H1 (cell line): Measurements from ENCODE around the gene LMNTD2. TPM values are rescaled to one million over a fixed set of nuclear protein-coding genes. Genes with fewer than 3 reads are reported as not detected.

Experiments
- CTCF ChIA-PET: fragments of 300-600 bp; sonication (Branson Sonifier 250); formaldehyde crosslinking; loops from one replicate; lab custom pipeline; 2021; ENCODE audit not compliant: partially characterized antibody; lab: Charles Lee
- POLR2A ChIA-PET: fragments of 300-600 bp; sonication (Branson Sonifier 250); formaldehyde crosslinking; loops from one replicate; lab custom pipeline; 2021; ENCODE audit warnings: inconsistent platforms; ENCODE audit not compliant: partially characterized antibody; lab: Charles Lee
- DNase-seq, 2 experiments: peaks; one replicate each; pipeline versions ENCODE4 v3.0.0 to v3.0.0-alpha.2; 2010 to 2022; ENCODE audit warnings: low spot score in 2 of 2, low read depth in 1 of 2, mixed read lengths in 1 of 2
- FAIRE-seq: peaks from 2 replicates; lab custom pipeline; 2011; peaks lifted over from hg19 to GRCh38; lab: Jason Lieb, UNC
- H2AFZ ChIP-seq: 2 replicates; pipeline ENCODE4 v1.8.1; 2012; ENCODE audit warnings: low read length, inconsistent platforms
- H2AK5ac ChIP-seq: 2 replicates; pipeline ENCODE4 v1.6.1; 2013; ENCODE audit warnings: low read depth, low read length
- H2BK120ac ChIP-seq: replicated peaks from 2 replicates; pipeline ENCODE3; 2013; ENCODE audit warnings: low read depth, low read length, inconsistent platforms
- H2BK12ac ChIP-seq: 2 replicates; pipeline ENCODE4 v1.6.1; 2013; ENCODE audit warnings: low read depth, low read length
- H2BK15ac ChIP-seq: 2 replicates; pipeline ENCODE4 v1.6.1; 2013; ENCODE audit warnings: low read length
- H2BK20ac ChIP-seq: 2 replicates; pipeline ENCODE4 v1.6.1; 2013; ENCODE audit warnings: low read length
- H2BK5ac ChIP-seq: 2 replicates; pipeline ENCODE4 v1.6.1; 2013; ENCODE audit warnings: low read depth, low read length
- H3K14ac ChIP-seq: 2 replicates; pipeline ENCODE4 v1.6.1; 2013; ENCODE audit warnings: inconsistent platforms; ENCODE audit not compliant: insufficient read length
- H3K18ac ChIP-seq: 2 replicates; pipeline ENCODE4 v1.6.1; 2013; ENCODE audit warnings: low read length; ENCODE audit errors: extremely low read depth
- H3K23ac ChIP-seq: 2 replicates; pipeline ENCODE4 v1.6.1; 2013; ENCODE audit warnings: inconsistent platforms; ENCODE audit not compliant: insufficient read length
- H3K23me2 ChIP-seq: 2 replicates; pipeline ENCODE4 v1.6.1; 2013; ENCODE audit warnings: low read depth, low read length
- H3K27ac ChIP-seq: 2 replicates; pipeline ENCODE4 v1.6.1; 2011; ENCODE audit warnings: low read depth, low read length, inconsistent platforms
- H3K27me3 ChIP-seq, 4 experiments: replicated peaks in 1 of 4; 1 replicate in 1 of 4; 2 replicates in 3 of 4; pipeline versions ENCODE4 v1.6.1 to v1.8.1; 2011 to 2013; ENCODE audit warnings: low read length in 3 of 4, mild to moderate bottlenecking in 3 of 4, inconsistent platforms in 2 of 4, mixed read lengths in 2 of 4, moderate library complexity in 1 of 4; ENCODE audit not compliant: control insufficient read depth in 3 of 4, insufficient read depth in 3 of 4; ENCODE audit errors: extremely low read depth in 1 of 4
- H3K36me3 ChIP-seq, 4 experiments: 2 replicates each; pipeline versions ENCODE4 v1.6.1 to v1.8.1; 2011 to 2013; ENCODE audit warnings: mild to moderate bottlenecking in 4 of 4, low read length in 3 of 4, moderate library complexity in 2 of 4, control low read depth in 1 of 4, inconsistent platforms in 1 of 4; ENCODE audit not compliant: insufficient read depth in 4 of 4, control insufficient read depth in 2 of 4
- H3K4ac ChIP-seq: replicated peaks from 2 replicates; pipeline ENCODE3; 2013; ENCODE audit warnings: low read length, low read depth, mixed read lengths, inconsistent platforms; ENCODE audit not compliant: insufficient read length
- H3K4me1 ChIP-seq, 4 experiments: replicated peaks in 1 of 4; 1 replicate in 1 of 4; 2 replicates in 3 of 4; pipeline versions ENCODE4 v1.6.1 to v1.8.1; 2011 to 2013; ENCODE audit warnings: low read length in 3 of 4, inconsistent platforms in 2 of 4, mixed read lengths in 1 of 4; ENCODE audit not compliant: insufficient read depth in 4 of 4, control insufficient read depth in 3 of 4
- H3K4me2 ChIP-seq, 2 experiments: 2 replicates each; pipeline versions ENCODE4 v1.6.1 to v1.8.1; 2011 to 2013; ENCODE audit warnings: low read depth in 2 of 2, low read length in 2 of 2, control low read depth in 1 of 2, inconsistent platforms in 1 of 2, mild to moderate bottlenecking in 1 of 2; ENCODE audit not compliant: insufficient read depth in 1 of 2
- H3K4me3 ChIP-seq, 4 experiments: fragments of 200-600, 300-600 bp in 1 of 4; sonication (generic), shearing (Covaris generic), sonication (Bioruptor Twin) in 1 of 4; 2 replicates each; pipeline versions ENCODE4 v1.5.1 to v1.8.1; 2011 to 2016; ENCODE audit warnings: low read length in 4 of 4, low read depth in 3 of 4, control low read depth in 2 of 4, inconsistent platforms in 2 of 4, mild to moderate bottlenecking in 2 of 4, mixed read lengths in 1 of 4, moderate library complexity in 1 of 4; ENCODE audit not compliant: insufficient read depth in 2 of 4; ENCODE audit errors: extremely low read depth in 1 of 4
- H3K56ac ChIP-seq: replicated peaks from 2 replicates; pipeline ENCODE3; 2013; ENCODE audit warnings: low read depth, mild to moderate bottlenecking, mixed read lengths, low read length, inconsistent platforms; ENCODE audit not compliant: insufficient read length
- H3K79me1 ChIP-seq: 2 replicates; pipeline ENCODE4 v1.6.1; 2013; ENCODE audit warnings: low read depth, low read length, control low read depth
- H3K79me2 ChIP-seq, 2 experiments: 2 replicates each; pipeline versions ENCODE4 v1.6.1 to v1.8.1; 2012 to 2013; ENCODE audit warnings: low read length in 2 of 2, mild to moderate bottlenecking in 2 of 2, inconsistent platforms in 1 of 2; ENCODE audit not compliant: insufficient read depth in 2 of 2, control insufficient read depth in 1 of 2
- H3K9ac ChIP-seq, 4 experiments: replicated peaks in 1 of 4; 1 replicate in 1 of 4; 2 replicates in 3 of 4; pipeline versions ENCODE4 v1.6.1 to v1.8.1; 2011 to 2013; ENCODE audit warnings: low read depth in 3 of 4, low read length in 3 of 4, control low read depth in 2 of 4, mild to moderate bottlenecking in 2 of 4, moderate library complexity in 2 of 4, inconsistent platforms in 1 of 4; ENCODE audit errors: extremely low read depth in 1 of 4
- H3K9me3 ChIP-seq, 2 experiments: 2 replicates each; pipeline versions ENCODE4 v1.6.1 to v1.8.1; 2012 to 2013; ENCODE audit warnings: mild to moderate bottlenecking in 2 of 2, moderate library complexity in 2 of 2, control low read depth in 1 of 2, inconsistent platforms in 1 of 2, low read depth in 1 of 2, low read length in 1 of 2, mixed read lengths in 1 of 2; ENCODE audit not compliant: insufficient read depth in 2 of 2
- H4K20me1 ChIP-seq, 2 experiments: replicated peaks in 1 of 2; 2 replicates each; pipeline versions ENCODE3 to v1.8.1; 2011 to 2013; ENCODE audit warnings: inconsistent platforms in 2 of 2, low read length in 2 of 2, mild to moderate bottlenecking in 1 of 2; ENCODE audit not compliant: insufficient read depth in 2 of 2, control insufficient read depth in 1 of 2
- H4K5ac ChIP-seq: 2 replicates; pipeline ENCODE4 v1.6.1; 2013; ENCODE audit warnings: low read length, low read depth, mixed read lengths, inconsistent platforms; ENCODE audit not compliant: insufficient read length
- H4K8ac ChIP-seq: 2 replicates; pipeline ENCODE4 v1.8.0; 2013; ENCODE audit warnings: mild to moderate bottlenecking, moderate library complexity, low read length, inconsistent platforms; ENCODE audit not compliant: insufficient read depth; ENCODE audit errors: extremely low read depth
- H4K91ac ChIP-seq: replicated peaks from 2 replicates; pipeline ENCODE3; 2013; ENCODE audit warnings: low read length, mixed read lengths, inconsistent platforms; ENCODE audit not compliant: insufficient read length
- ASH2L ChIP-seq: fragments of 200-600, 300-600 bp; sonication (generic); IDR thresholded peaks from one replicate; pipeline ENCODE4 v1.7.1; 2017; ENCODE audit warnings: low read length
- CEBPB ChIP-seq: IDR thresholded peaks from 2 replicates; pipeline ENCODE4 v1.6.1; 2012; ENCODE audit warnings: low read depth, low read length
- CREB1 ChIP-seq: IDR thresholded peaks from 2 replicates; pipeline ENCODE4 v1.6.1; 2012; ENCODE audit warnings: inconsistent platforms
- JUND ChIP-seq: IDR thresholded peaks from 2 replicates; pipeline ENCODE4 v1.6.1; 2011; ENCODE audit warnings: mild to moderate bottlenecking, improper control_type of control experiment, low read length
- KDM1A ChIP-seq: fragments of 200-600, 300-600 bp; sonication (generic); IDR thresholded peaks from 2 replicates; pipeline ENCODE4 v1.7.1; 2016; ENCODE audit warnings: mild to moderate bottlenecking, low read length, borderline replicate concordance
- RBBP5 ChIP-seq: IDR thresholded peaks from 2 replicates; pipeline ENCODE4 v1.7.1; 2012; ENCODE audit warnings: low read depth, mild to moderate bottlenecking, inconsistent platforms, low read length, moderate library complexity, borderline replicate concordance
- TAF1 ChIP-seq: IDR thresholded peaks from 2 replicates; pipeline ENCODE4 v1.6.1; 2011; ENCODE audit warnings: mild to moderate bottlenecking, low read depth, low read length
- WGBS, 2 experiments: shearing (Covaris generic) in 1 of 2; methylation state at CpG; one replicate each; pipeline versions ENCODE4 v1.1.6 to v1.1.7; 2013 to 2015; ENCODE audit warnings: low lambda C conversion rate in 2 of 2, mixed read lengths in 2 of 2, inconsistent platforms in 1 of 2, low coverage in 1 of 2, missing lambda C conversion rate in 1 of 2; ENCODE audit not compliant: insufficient replicate concordance in 2 of 2, insufficient coverage in 1 of 2, insufficient read length in 1 of 2; ENCODE audit errors: extremely low coverage in 1 of 2, missing lambda C conversion rate in 1 of 2; 5-methylcytosine and 5-hydroxymethylcytosine counted together
- polyA plus RNA-seq, 7 experiments: library from polyadenylated mRNA; depleted of rRNA in 3 of 7; stranded (reverse) in 5 of 7; unstranded in 2 of 7; fragments of >200 nt in 5 of 7; fragments of 200-250 nt in 2 of 7; gene quantifications; 1 replicate in 5 of 7; 2 replicates in 1 of 7; 4 replicates in 1 of 7; pipeline versions ENCODE4 v1.2.1 to v1.2.3, GENCODE V29; 2011 to 2013; ENCODE audit warnings: missing spikeins in 2 of 7, mixed read lengths in 2 of 7
- total RNA-seq: library from RNA; stranded (reverse); fragmentation: NEBNext Ultra II Directional; extraction: Animal tissue kit (Norgen Biotek cat#: 25700); gene quantifications from 2 replicates; pipeline ENCODE4 v1.2.1, GENCODE V29; 2021

The LMNTD2 gene
- total and polyA plus RNA-seq, 2 of the 8 experiments (the other 6 are each of a cell fraction or from before 2014, with no cell fraction given): 1.6 to 3.1 TPM

GRCh38 chr11:563066-563811 lies 2.7 kb upstream of the LMNTD2 start:
- Histone ChIP-seq H2BK12ac (no peak overlapping the region), H3K23me2 (peaks cover 14% of the 10 kb centered on the region; the same call in 1 of the 2 replicates), H3K36me3 (peaks cover 0 to 8% (median 4%) of the 10 kb centered on the region in 4 experiments; a peak in 5 of 8 replicates), H3K4me2 (no peak overlapping the region), H2BK120ac (no peak overlapping the region), H4K91ac (no peak overlapping the region), H2AFZ (no peak overlapping the region), H3K9ac (no peak overlapping the region), H3K18ac (no peak overlapping the region), H2BK5ac (no peak overlapping the region), H3K27me3 (peaks cover 0 to 2% (median under 1%) of the 10 kb centered on the region in 4 experiments; a peak in 3 of 7 replicates), H4K8ac (no peak overlapping the region; the same call in 1 of the 2 replicates), H3K27ac (no peak overlapping the region)
- 89% methylated on average over 17 of the region's 18 CpGs; no CpG with 5 or more reads in 1 of the 2 experiments for WGBS, 2 experiments
- DNase-seq: no peak
- no peak for FAIRE-seq
- TF ChIP-seq KDM1A (no peak), JUND (no peak), ASH2L (no peak), TAF1 (no peak), CEBPB (no peak), RBBP5 (no peak), CREB1 (no peak)
- TF ChIP-seq, all 59 proteins: peak for 0
- H3K79me2 ChIP-seq: peaks cover 0 to 4% of the 10 kb centered on the region in 2 experiments; a peak in 1 of 4 replicates
- H3K23ac ChIP-seq: no peak overlapping the region
- no peak overlapping the region for H3K4me3 ChIP-seq
- no peak overlapping the region for H3K14ac ChIP-seq
- no peaks in the 10 kb centered on the region for H3K9me3 ChIP-seq
- H4K5ac ChIP-seq: no peak overlapping the region
- no peak overlapping the region for H2AK5ac ChIP-seq
- ChIA-PET CTCF (interaction anchor here (0.7 to 2.0 kb wide), 8 partner anchors 9 to 200 kb away, joined by 3 to 6 read pairs (median 4); no protein-coding TSS in a partner anchor), POLR2A (interaction anchor here (1.0 to 2.5 kb wide), 4 partner anchors 65 to 79 kb away, joined by 3 to 10 read pairs (median 4); no protein-coding TSS in a partner anchor)
- H3K79me1 ChIP-seq: peaks cover 13% of the 10 kb centered on the region
- H2BK20ac ChIP-seq: no peak overlapping the region
- peaks cover 10 to 32% of the 10 kb centered on the region in 2 experiments for H4K20me1 ChIP-seq
- H2BK15ac ChIP-seq: no peak overlapping the region
- H3K4me1 ChIP-seq: peaks cover 0 to 26% (median 15%) of the 10 kb centered on the region in 4 experiments; a peak in 6 of 7 replicates
- no peak overlapping the region for H3K4ac ChIP-seq
- no peak overlapping the region for H3K56ac ChIP-seq
